CD4-positive, alpha-beta memory T cell (primary cell): Measurements from ENCODE around the gene ZFPM1. TPM values are rescaled to one million over a fixed set of nuclear protein-coding genes. Genes with fewer than 3 reads are reported as not detected.

Experiments used
- CTCF ChIA-PET: fragments of 350-600 bp; sonication (Branson Sonifier 250); formaldehyde crosslinking; loops from one replicate; lab custom pipeline; 2021; ENCODE audit warnings: inconsistent platforms; ENCODE audit not compliant: partially characterized antibody; lab: Charles Lee
- POLR2A ChIA-PET: fragments of 350-600 bp; sonication (Branson Sonifier 250); formaldehyde crosslinking; loops from one replicate; lab custom pipeline; 2021; ENCODE audit not compliant: partially characterized antibody; lab: Charles Lee
- DNase-seq, 5 donors: peaks; one replicate each; pipeline versions ENCODE4 v3.0.0 to v3.0.0-alpha.2; 2020 to 2022; ENCODE audit warnings: mixed read lengths in 1 of 5
- H3K27ac ChIP-seq: one replicate; pipeline ENCODE4 v1.7.0; 2013; ENCODE audit warnings: low read depth, low read length
- H3K27me3 ChIP-seq: 2 replicates; pipeline ENCODE4 v1.7.0; 2013; ENCODE audit warnings: mild to moderate bottlenecking, low read length, moderate library complexity; ENCODE audit not compliant: insufficient read depth
- H3K36me3 ChIP-seq: 2 replicates; pipeline ENCODE4 v1.7.0; 2013; ENCODE audit warnings: mild to moderate bottlenecking, low read length, moderate library complexity; ENCODE audit not compliant: insufficient read depth
- H3K4me1 ChIP-seq: 2 replicates; pipeline ENCODE4 v1.7.0; 2013; ENCODE audit warnings: mild to moderate bottlenecking, low read length, moderate library complexity; ENCODE audit not compliant: insufficient read depth
- H3K4me3 ChIP-seq, 2 donors: one replicate each; pipeline ENCODE4 v1.7.0; 2013; ENCODE audit warnings: low read length in 2 of 2, mild to moderate bottlenecking in 1 of 2
- H3K9me3 ChIP-seq, 2 donors: one replicate each; pipeline ENCODE4 v1.7.0; 2013; ENCODE audit warnings: low read length in 2 of 2, control low read depth in 1 of 2; ENCODE audit not compliant: control insufficient read depth in 1 of 2
- H3K27ac Mint-ChIP-seq, 7 donors: one replicate each; pipeline ENCODE4 v1.8.0; 2020 to 2021; ENCODE audit warnings: mixed read lengths in 7 of 7, mild to moderate bottlenecking in 6 of 7, inconsistent platforms in 3 of 7, moderate library complexity in 3 of 7
- H3K27me3 Mint-ChIP-seq, 2 donors: one replicate each; pipeline ENCODE4 v1.8.0; 2020 to 2021; ENCODE audit warnings: mixed read lengths in 2 of 2
- H3K36me3 Mint-ChIP-seq, 2 donors: one replicate each; pipeline ENCODE4 v1.8.0; 2020 to 2021; ENCODE audit warnings: mixed read lengths in 2 of 2, inconsistent platforms in 1 of 2, mild to moderate bottlenecking in 1 of 2
- H3K4me1 Mint-ChIP-seq, 4 donors: one replicate each; pipeline ENCODE4 v1.8.0; 2020 to 2021; ENCODE audit warnings: mixed read lengths in 4 of 4, mild to moderate bottlenecking in 1 of 4
- H3K4me3 Mint-ChIP-seq, 8 donors: one replicate each; pipeline ENCODE4 v1.8.0; 2020 to 2021; ENCODE audit warnings: mixed read lengths in 8 of 8, mild to moderate bottlenecking in 7 of 8, moderate library complexity in 6 of 8, inconsistent platforms in 3 of 8
- H3K9me3 Mint-ChIP-seq, 8 donors: one replicate each; pipeline ENCODE4 v1.8.0; 2020 to 2021; ENCODE audit warnings: mixed read lengths in 8 of 8, mild to moderate bottlenecking in 5 of 8, inconsistent platforms in 3 of 8, moderate library complexity in 1 of 8
- intact Hi-C: fragments of 100-400 bp; cut with micrococcal nuclease; formaldehyde crosslinking; loops from one replicate; pipeline ENCODE4 v1.15.1; 2023
- polyA plus RNA-seq, 2 donors: library from polyadenylated mRNA; unstranded; fragments of 300-500 nt; fragmentation: Illumina TruSeq; gene quantifications; one replicate each; pipeline ENCODE4 v1.2.3, GENCODE V29; 2021
- total RNA-seq, 2 experiments: library from RNA; stranded (reverse); gene quantifications; one replicate each; pipeline ENCODE4 v1.2.3, GENCODE V29; 2021

Gene ZFPM1
- total and polyA plus RNA-seq, 4 experiments from 2014 or later = 0.07 to 20.5 (median 9.7) TPM

DNA sequence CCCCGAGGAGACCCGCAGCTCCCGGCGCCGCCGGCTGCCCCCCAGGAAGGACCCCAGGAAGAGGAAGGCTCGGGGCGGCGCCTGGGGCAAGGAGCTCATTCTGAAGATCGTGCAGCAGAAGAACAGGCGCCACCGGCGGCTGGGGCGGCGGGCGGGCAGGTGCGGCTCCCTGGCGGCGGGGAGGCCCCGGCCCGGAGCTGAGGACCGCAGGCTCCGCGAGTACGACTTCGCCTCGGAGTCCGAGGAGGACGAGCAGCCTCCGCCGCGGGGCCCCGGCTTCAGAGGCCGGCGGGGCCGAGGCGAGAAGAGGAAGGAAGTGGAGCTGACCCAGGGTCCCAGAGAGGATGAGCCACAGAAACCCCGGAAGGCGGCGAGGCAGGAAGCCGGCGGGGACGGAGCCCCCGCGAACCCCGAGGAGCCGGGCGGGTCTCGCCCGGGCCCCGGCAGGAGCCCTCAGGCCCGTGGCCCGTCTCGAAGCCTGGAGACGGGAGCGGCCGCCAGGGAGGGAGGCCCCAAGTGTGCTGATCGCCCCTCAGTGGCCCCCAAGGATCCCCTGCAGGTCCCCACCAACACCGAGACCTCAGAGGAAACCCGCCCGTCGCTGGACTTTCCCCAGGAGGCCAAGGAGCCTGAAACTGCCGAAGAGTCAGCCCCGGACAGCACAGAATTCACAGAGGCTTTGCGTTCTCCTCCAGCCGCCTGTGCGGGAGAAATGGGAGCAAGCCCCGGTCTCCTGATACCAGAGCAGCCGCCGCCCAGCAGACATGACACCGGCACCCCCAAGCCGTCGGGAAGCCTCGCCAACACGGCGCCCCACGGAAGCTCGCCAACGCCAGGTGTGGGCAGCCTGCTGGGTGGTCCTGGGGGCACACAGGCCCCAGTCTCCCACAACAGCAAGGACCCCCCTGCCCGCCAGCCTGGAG lies 22.3 kb upstream of the ZFPM1 start:
- peaks cover 5% of the 10 kb centered on the region for H3K4me1 ChIP-seq
- no peaks in the 10 kb centered on the region for H3K36me3 ChIP-seq
- peak in 4 of 5 donors; percentile 22 to 40 (median 38) for DNase-seq
- H3K9me3 ChIP-seq = no peaks in the 10 kb centered on the region
- Mint-ChIP-seq H3K9me3 (no peaks in the 10 kb centered on the region), H3K27me3 (no peaks in the 10 kb centered on the region), H3K36me3 (no peaks in the 10 kb centered on the region), H3K4me3 (peak overlapping the region in 6 of 8 donors; percentile 40 to 76 (median 64)), H3K27ac (no peak overlapping the region), H3K4me1 (peaks cover 0 to 10% (median under 1%) of the 10 kb centered on the region in 4 donors)
- no peaks in the 10 kb centered on the region for H3K27me3 ChIP-seq
- POLR2A ChIA-PET = interaction anchor here (0.7 to 1.6 kb wide), 3 partner anchors 24 to 665 kb away, joined by 3 to 4 read pairs (median 3); partner anchors contain the start of gene KLHDC4
- peak overlapping the region in 1 of 2 donors; percentile 43 for H3K4me3 ChIP-seq
- CTCF ChIA-PET = interaction anchor here (1.6 kb wide), 1 partner anchor 21 kb away, joined by 3 read pairs; no protein-coding TSS in a partner anchor
- intact Hi-C loops = no loop called here
- H3K27ac ChIP-seq = no peak overlapping the region

DNA sequence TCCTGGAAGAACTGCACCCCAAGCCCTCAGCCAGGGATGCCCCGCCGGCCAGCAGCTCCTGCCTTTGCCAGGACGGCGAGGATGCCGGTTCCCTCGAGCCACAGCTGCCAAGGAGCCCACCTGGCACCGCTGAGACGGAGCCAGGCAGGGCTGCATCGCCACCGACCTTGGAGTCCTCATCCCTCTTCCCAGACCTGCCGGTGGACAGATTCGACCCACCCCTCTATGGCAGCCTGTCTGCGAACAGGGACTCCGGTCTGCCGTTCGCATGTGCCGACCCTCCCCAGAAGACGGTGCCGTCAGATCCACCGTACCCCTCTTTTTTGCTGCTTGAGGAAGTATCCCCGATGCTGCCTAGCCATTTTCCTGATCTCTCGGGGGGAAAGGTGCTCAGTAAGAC lies 21.4 kb upstream of the ZFPM1 start:
- ChIA-PET CTCF (interaction anchor here (1.0 to 1.6 kb wide), 2 partner anchors 21 to 653 kb away, joined by 3 read pairs; no protein-coding TSS in a partner anchor), POLR2A (interaction anchor here (0.7 kb wide), 1 partner anchor 101 kb away, joined by 3 read pairs; no protein-coding TSS in a partner anchor)
- peaks cover 5% of the 10 kb centered on the region for H3K4me1 ChIP-seq
- H3K36me3 ChIP-seq = no peaks in the 10 kb centered on the region
- H3K27me3 ChIP-seq = no peaks in the 10 kb centered on the region
- intact Hi-C loops = no loop called here
- no peaks in the 10 kb centered on the region for H3K9me3 ChIP-seq
- Mint-ChIP-seq H3K27me3 (no peaks in the 10 kb centered on the region), H3K4me1 (peaks cover 0 to 10% (median under 1%) of the 10 kb centered on the region in 4 donors), H3K9me3 (no peaks in the 10 kb centered on the region), H3K4me3 (peak overlapping the region; percentile 26 to 78 (median 64)), H3K36me3 (no peaks in the 10 kb centered on the region), H3K27ac (peak overlapping the region in 4 of 7 donors; percentile 21 to 76 (median 52))
- no peak for DNase-seq
- no peak overlapping the region for H3K27ac ChIP-seq
- H3K4me3 ChIP-seq = no peak overlapping the region

DNA sequence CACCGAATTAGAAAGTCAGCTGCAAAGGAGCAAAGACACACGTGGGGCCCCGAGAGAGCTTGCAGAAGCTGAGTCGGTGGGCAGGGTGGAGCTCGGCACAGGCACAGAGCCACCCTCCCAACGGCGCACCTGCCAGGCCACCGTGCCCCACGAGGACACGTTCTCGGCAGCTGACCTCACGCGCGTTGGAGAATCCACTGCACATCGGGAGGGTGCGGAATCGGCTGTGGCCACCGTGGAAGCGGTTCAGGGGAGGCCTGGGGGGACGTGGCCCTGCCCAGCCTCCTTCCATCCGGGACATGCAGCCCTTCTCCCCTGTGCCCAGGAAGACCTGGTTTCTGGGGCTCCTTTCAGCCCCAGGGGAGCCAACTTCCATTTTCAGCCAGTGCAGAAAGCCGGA lies 20.9 kb upstream of the ZFPM1 start:
- no peak for DNase-seq
- Mint-ChIP-seq H3K36me3 (no peaks in the 10 kb centered on the region), H3K4me3 (peak overlapping the region in 5 of 8 donors; percentile 26 to 78 (median 63)), H3K27ac (peak overlapping the region in 1 of 7 donors; percentile 21), H3K4me1 (peaks cover 0 to 10% (median under 1%) of the 10 kb centered on the region in 4 donors), H3K9me3 (no peaks in the 10 kb centered on the region), H3K27me3 (no peaks in the 10 kb centered on the region)
- CTCF ChIA-PET = interaction anchor here (1.0 kb wide), 1 partner anchor 653 kb away, joined by 3 read pairs; no protein-coding TSS in a partner anchor
- peaks cover 5% of the 10 kb centered on the region for H3K4me1 ChIP-seq
- no peak overlapping the region for H3K4me3 ChIP-seq
- intact Hi-C loops = no loop called here
- no peaks in the 10 kb centered on the region for H3K9me3 ChIP-seq
- H3K27ac ChIP-seq = no peak overlapping the region
- no peaks in the 10 kb centered on the region for H3K27me3 ChIP-seq
- POLR2A ChIA-PET = no interaction called here
- no peaks in the 10 kb centered on the region for H3K36me3 ChIP-seq

DNA sequence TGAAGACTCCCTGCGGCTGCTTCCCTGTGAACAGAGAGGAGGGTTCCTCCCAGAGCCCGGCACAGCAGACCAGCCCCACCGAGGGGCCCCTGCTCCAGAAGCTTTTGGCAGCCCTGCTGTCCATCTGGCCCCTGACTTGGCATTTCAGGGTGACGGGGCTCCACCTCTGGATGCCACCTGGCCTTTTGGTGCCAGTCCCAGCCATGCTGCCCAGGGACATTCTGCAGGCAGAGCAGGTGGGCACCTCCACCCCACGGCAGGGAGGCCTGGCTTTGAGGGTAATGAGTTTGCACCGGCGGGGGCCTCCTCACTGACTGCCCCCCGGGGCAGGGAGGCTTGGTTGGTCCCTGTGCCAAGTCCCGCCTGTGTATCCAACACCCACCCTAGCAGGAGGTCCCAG lies 20.3 kb upstream of the ZFPM1 start:
- Histone ChIP-seq H3K27me3 (no peaks in the 10 kb centered on the region), H3K27ac (no peak overlapping the region), H3K4me1 (peaks cover 5% of the 10 kb centered on the region), H3K9me3 (no peaks in the 10 kb centered on the region), H3K36me3 (no peaks in the 10 kb centered on the region), H3K4me3 (no peak overlapping the region)
- no peaks in the 10 kb centered on the region for H3K9me3 Mint-ChIP-seq
- H3K4me1 Mint-ChIP-seq = peaks cover 0 to 10% (median under 1%) of the 10 kb centered on the region in 4 donors
- intact Hi-C loops = no loop called here
- ChIA-PET POLR2A (no interaction called here), CTCF (interaction anchor here (1.0 kb wide), 1 partner anchor 654 kb away, joined by 3 read pairs; no protein-coding TSS in a partner anchor)
- no peak overlapping the region for H3K27ac Mint-ChIP-seq
- no peaks in the 10 kb centered on the region for H3K36me3 Mint-ChIP-seq
- DNase-seq = no peak
- H3K4me3 Mint-ChIP-seq = no peak overlapping the region
- no peaks in the 10 kb centered on the region for H3K27me3 Mint-ChIP-seq

DNA sequence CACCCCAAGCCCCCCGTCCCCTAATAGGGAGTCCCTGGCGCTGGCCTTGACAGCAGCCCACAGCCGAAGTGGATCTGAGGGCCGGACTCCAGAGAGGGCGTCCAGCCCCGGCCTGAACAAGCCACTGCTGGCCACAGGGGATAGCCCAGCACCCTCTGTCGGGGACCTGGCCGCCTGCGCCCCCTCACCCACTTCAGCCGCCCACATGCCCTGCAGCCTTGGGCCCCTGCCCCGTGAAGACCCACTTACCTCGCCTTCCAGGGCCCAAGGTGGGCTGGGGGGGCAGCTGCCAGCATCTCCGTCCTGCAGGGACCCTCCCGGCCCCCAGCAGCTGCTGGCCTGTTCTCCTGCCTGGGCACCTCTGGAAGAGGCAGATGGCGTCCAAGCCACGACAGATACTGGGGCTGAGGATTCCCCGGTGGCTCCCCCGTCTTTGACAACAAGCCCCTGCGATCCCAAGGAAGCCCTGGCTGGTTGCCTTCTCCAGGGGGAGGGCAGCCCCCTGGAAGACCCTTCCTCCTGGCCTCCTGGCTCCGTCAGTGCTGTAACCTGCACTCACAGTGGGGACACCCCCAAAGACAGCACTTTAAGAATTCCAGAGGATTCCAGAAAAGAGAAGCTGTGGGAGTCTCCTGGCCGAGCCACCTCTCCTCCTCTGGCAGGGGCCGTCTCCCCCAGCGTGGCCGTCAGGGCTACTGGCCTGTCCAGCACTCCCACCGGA lies 19.3 kb upstream of the ZFPM1 start:
- intact Hi-C loops = no loop called here
- H3K9me3 Mint-ChIP-seq = no peaks in the 10 kb centered on the region
- no peak for DNase-seq
- Histone ChIP-seq H3K4me1 (peaks cover 5% of the 10 kb centered on the region), H3K27me3 (no peaks in the 10 kb centered on the region), H3K4me3 (no peak overlapping the region), H3K36me3 (no peaks in the 10 kb centered on the region), H3K9me3 (no peaks in the 10 kb centered on the region), H3K27ac (no peak overlapping the region)
- H3K4me1 Mint-ChIP-seq = peaks cover 0 to 10% (median under 1%) of the 10 kb centered on the region in 4 donors
- H3K27me3 Mint-ChIP-seq = no peaks in the 10 kb centered on the region
- CTCF ChIA-PET = no interaction called here
- no peaks in the 10 kb centered on the region for H3K36me3 Mint-ChIP-seq
- H3K4me3 Mint-ChIP-seq = no peak overlapping the region
- no peak overlapping the region for H3K27ac Mint-ChIP-seq
- POLR2A ChIA-PET = no interaction called here

DNA sequence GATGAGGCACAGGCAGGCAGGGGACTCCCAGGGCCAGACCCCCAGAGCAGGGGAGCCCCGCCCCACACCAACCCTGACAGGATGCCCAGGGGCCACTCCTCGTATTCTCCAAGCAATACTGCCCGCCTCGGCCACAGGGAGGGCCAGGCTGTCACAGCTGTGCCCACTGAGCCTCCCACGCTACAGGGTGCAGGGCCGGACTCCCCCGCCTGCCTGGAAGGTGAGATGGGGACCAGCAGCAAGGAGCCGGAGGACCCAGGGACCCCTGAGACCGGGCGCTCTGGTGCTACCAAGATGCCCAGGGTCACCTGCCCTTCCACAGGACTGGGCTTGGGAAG lies 18.8 kb upstream of the ZFPM1 start:
- H3K27ac Mint-ChIP-seq = no peak overlapping the region
- intact Hi-C loops = no loop called here
- ChIA-PET POLR2A (no interaction called here), CTCF (no interaction called here)
- no peak overlapping the region for H3K4me3 Mint-ChIP-seq
- Histone ChIP-seq H3K4me1 (peaks cover 5% of the 10 kb centered on the region), H3K27ac (no peak overlapping the region), H3K9me3 (no peaks in the 10 kb centered on the region), H3K27me3 (no peaks in the 10 kb centered on the region), H3K4me3 (no peak overlapping the region), H3K36me3 (no peaks in the 10 kb centered on the region)
- DNase-seq = no peak
- no peaks in the 10 kb centered on the region for H3K36me3 Mint-ChIP-seq
- no peaks in the 10 kb centered on the region for H3K27me3 Mint-ChIP-seq
- no peaks in the 10 kb centered on the region for H3K9me3 Mint-ChIP-seq
- peaks cover 0 to 10% (median under 1%) of the 10 kb centered on the region in 4 donors for H3K4me1 Mint-ChIP-seq

DNA sequence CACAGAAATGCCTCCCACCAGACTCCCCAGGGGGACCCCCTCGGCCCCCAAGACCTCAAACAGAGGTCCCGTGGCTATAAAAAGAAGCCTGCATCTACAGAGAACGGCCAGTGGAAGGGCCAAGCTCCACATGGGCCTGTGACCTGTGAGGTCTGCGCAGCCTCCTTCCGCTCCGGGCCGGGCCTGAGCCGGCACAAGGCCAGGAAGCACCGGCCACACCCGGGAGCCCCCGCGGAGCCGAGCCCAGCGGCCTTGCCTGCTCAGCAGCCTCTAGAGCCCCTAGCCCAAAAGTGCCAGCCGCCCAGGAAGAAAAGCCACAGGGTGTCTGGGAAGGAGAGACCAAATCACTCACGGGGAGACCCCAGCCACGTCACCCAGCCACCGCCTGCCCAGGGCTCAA lies 18.3 kb upstream of the ZFPM1 start:
- ChIA-PET CTCF (interaction anchor here (1.5 kb wide), 1 partner anchor 656 kb away, joined by 7 read pairs; no protein-coding TSS in a partner anchor), POLR2A (no interaction called here)
- no peak overlapping the region for H3K4me3 Mint-ChIP-seq
- H3K4me1 Mint-ChIP-seq = peaks cover 0 to 8% (median under 1%) of the 10 kb centered on the region in 4 donors
- H3K9me3 ChIP-seq = no peaks in the 10 kb centered on the region
- no peak overlapping the region for H3K27ac ChIP-seq
- no peaks in the 10 kb centered on the region for H3K36me3 Mint-ChIP-seq
- H3K27ac Mint-ChIP-seq = no peak overlapping the region
- no peaks in the 10 kb centered on the region for H3K36me3 ChIP-seq
- no peaks in the 10 kb centered on the region for H3K9me3 Mint-ChIP-seq
- H3K27me3 Mint-ChIP-seq = no peaks in the 10 kb centered on the region
- H3K27me3 ChIP-seq = no peaks in the 10 kb centered on the region
- no peak for DNase-seq
- peaks cover 4% of the 10 kb centered on the region for H3K4me1 ChIP-seq
- H3K4me3 ChIP-seq = no peak overlapping the region
- intact Hi-C loops = no loop called here
